Measurements from ENCODE around the gene RND2. TPM values are rescaled to one million over a fixed set of nuclear protein-coding genes. Genes with fewer than 3 reads are reported as not detected.

The RND2 gene
- total and polyA plus RNA-seq, 2 experiments from 2014 or later = 18.5 to 22.9 TPM

DNA sequence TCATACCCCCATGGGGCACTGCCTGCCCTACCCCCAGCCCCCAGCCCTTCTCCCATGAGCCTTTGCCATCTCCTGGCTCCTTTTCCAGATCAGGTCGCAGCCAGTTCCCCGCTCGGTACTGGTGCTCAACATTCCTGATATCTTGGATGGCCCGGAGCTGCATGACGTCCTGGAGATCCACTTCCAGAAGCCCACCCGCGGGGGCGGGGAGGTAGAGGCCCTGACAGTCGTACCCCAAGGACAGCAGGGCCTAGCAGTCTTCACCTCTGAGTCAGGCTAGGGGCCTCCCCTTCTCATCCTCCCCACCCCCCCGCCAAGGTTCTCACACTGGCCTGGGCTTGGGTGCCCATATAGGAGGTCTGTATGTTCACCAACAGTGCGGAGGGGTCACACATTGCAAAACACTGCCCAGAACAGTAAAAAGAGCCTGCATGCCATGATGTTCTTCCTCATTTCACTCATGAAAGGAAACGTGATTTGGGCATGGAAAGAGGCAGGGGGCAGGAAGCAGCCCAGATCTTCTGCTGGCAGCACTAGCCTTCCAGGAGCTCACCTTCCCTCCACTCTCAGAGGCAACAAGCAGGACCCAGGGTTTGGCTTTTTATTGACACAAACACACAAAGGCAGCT lies 10.9 kb upstream of the RND2 start:
- no peaks in the 10 kb centered on the region for H3K27me3 ChIP-seq (ENCODE audit: insufficient read depth)
- H4K20me1 ChIP-seq (replicated peaks; ENCODE audit: insufficient read depth) = peaks cover 4% of the 10 kb centered on the region; the same call in 1 of the 2 replicates
- no peak overlapping the region for H3K4me2 ChIP-seq
- ATAC-seq = peak; percentile 23; the same call in 2 of the 3 replicates
- Mint-ChIP-seq H3K4me1 (peaks cover 42% of the 10 kb centered on the region), H3K9me3 (no peaks in the 10 kb centered on the region), H3K36me3 (ENCODE audit: low read depth) (peaks cover 45% of the 10 kb centered on the region), H3K27me3 (ENCODE audit: insufficient read depth, low read depth, poor library complexity) (peaks cover 5% of the 10 kb centered on the region), H3K4me3 (no peak overlapping the region; the same call in 2 of the 3 replicates), H3K27ac (no peak overlapping the region; the same call in 1 of the 2 replicates)
- H3K4me1 ChIP-seq (ENCODE audit: insufficient read depth) = peaks cover 10% of the 10 kb centered on the region
- H3K27ac ChIP-seq (ENCODE audit: low read depth) = peak overlapping the region; percentile 69; the same call in 1 of the 2 replicates
- H2AFZ ChIP-seq = no peak overlapping the region
- peaks cover 12% of the 10 kb centered on the region for H3K79me2 ChIP-seq (replicated peaks; ENCODE audit: insufficient read depth)
- TF ChIP-seq EZH2phosphoT487 (IDR thresholded peaks at IDR 0.05; ENCODE audit: unreplicated experiment) (no peak), POLR2AphosphoS5 (IDR thresholded peaks at IDR 0.05; ENCODE audit: low read depth) (peak; percentile 29; the same call in 1 of the 2 replicates), JUNB (IDR thresholded peaks at IDR 0.05; ENCODE audit: unreplicated experiment) (no peak)
- H3K9me2 ChIP-seq (ENCODE audit: insufficient read depth) = no peaks in the 10 kb centered on the region
- H3K36me3 ChIP-seq (ENCODE audit: insufficient read depth) = peaks cover 9% of the 10 kb centered on the region; the same call in 1 of the 2 replicates
- H3F3A ChIP-seq (replicated peaks; ENCODE audit: low read depth) = no peaks in the 10 kb centered on the region
- no peak overlapping the region for H3K4me3 ChIP-seq
- DNase-seq (ENCODE audit: low spot score) = no peak

DNA sequence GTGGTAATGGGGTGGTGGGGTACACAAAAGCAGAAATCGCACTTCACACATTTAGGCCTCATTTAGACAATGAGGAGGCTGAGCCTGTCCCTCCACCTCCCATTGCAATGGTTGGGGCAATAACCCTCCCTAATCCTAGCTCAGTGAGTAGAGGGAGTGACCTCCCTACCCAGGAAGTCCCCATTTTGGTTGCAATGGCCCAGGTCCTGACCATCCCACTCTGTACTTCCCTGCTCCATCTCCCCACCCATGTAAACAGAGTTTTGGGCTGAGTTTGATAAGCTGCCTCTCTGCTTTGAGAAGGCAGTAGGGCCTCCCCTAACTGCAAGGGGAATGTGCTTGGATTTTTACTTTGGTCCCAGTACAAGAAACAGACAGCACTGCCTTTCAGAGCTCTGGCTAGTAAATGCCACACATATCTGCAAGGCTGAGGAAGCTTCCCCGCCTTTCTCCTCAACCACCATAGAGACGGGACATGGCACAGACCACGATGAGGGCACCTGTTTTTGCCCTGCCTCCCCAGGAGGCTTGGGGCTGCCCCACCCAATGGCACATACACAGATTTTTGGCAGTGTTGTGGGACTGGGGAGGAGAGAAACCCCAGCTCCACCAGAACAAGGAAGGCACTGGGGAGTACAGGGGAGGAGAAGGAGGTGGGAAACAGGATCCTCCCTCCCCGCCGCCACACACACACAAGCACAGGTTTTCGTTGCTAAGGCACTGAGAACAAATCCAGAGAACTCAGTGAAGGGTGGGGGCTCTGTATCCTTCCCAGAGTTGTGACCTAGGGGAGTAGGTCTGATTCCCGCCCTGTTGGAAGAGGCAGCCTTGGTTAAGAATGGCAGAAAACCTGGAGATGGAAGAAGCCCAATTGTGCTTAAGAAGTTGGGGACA lies 10.1 kb upstream of the RND2 start:
- H3K27me3 ChIP-seq (ENCODE audit: insufficient read depth) = no peaks in the 10 kb centered on the region
- H3K79me2 ChIP-seq (replicated peaks; ENCODE audit: insufficient read depth) = peaks cover 19% of the 10 kb centered on the region
- TF ChIP-seq ZNF114 (CRISPR knock-in tag; IDR thresholded peaks at IDR 0.05) (no peak), CREB1 (CRISPR knock-in tag; IDR thresholded peaks at IDR 0.05; ENCODE audit: low read depth) (no peak), STAT1 (IDR thresholded peaks at IDR 0.05; ENCODE audit: unreplicated experiment) (no peak), NANOG (IDR thresholded peaks at IDR 0.05; ENCODE audit: borderline replicate concordance) (no peak), POLR2AphosphoS5 (IDR thresholded peaks at IDR 0.05; ENCODE audit: low read depth) (no peak), ZNF331 (CRISPR knock-in tag; IDR thresholded peaks at IDR 0.05; ENCODE audit: low read depth) (no peak), EZH2 (IDR thresholded peaks at IDR 0.05; ENCODE audit: low read depth, unreplicated experiment) (no peak)
- TF ChIP-seq, protein P1, sequence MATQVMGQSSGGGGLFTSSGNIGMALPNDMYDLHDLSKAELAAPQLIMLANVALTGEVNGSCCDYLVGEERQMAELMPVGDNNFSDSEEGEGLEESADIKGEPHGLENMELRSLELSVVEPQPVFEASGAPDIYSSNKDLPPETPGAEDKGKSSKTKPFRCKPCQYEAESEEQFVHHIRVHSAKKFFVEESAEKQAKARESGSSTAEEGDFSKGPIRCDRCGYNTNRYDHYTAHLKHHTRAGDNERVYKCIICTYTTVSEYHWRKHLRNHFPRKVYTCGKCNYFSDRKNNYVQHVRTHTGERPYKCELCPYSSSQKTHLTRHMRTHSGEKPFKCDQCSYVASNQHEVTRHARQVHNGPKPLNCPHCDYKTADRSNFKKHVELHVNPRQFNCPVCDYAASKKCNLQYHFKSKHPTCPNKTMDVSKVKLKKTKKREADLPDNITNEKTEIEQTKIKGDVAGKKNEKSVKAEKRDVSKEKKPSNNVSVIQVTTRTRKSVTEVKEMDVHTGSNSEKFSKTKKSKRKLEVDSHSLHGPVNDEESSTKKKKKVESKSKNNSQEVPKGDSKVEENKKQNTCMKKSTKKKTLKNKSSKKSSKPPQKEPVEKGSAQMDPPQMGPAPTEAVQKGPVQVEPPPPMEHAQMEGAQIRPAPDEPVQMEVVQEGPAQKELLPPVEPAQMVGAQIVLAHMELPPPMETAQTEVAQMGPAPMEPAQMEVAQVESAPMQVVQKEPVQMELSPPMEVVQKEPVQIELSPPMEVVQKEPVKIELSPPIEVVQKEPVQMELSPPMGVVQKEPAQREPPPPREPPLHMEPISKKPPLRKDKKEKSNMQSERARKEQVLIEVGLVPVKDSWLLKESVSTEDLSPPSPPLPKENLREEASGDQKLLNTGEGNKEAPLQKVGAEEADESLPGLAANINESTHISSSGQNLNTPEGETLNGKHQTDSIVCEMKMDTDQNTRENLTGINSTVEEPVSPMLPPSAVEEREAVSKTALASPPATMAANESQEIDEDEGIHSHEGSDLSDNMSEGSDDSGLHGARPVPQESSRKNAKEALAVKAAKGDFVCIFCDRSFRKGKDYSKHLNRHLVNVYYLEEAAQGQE (IDR thresholded peaks at IDR 0.05; ENCODE audit: unreplicated experiment) = no peak
- no peaks in the 10 kb centered on the region for H3K9me2 ChIP-seq (ENCODE audit: insufficient read depth)
- H3K4me2 ChIP-seq = no peak overlapping the region
- ATAC-seq (no peak), DNase-seq (ENCODE audit: low spot score) (no peak)
- H3K27ac ChIP-seq (ENCODE audit: low read depth) = peak overlapping the region; percentile 84; the same call in 1 of the 2 replicates
- Mint-ChIP-seq H3K4me3 (no peak overlapping the region; the same call in 2 of the 3 replicates), H3K27ac (peak overlapping the region; percentile 39), H3K36me3 (ENCODE audit: low read depth) (peaks cover 52% of the 10 kb centered on the region), H3K4me1 (peaks cover 49% of the 10 kb centered on the region), H3K27me3 (ENCODE audit: insufficient read depth, low read depth, poor library complexity) (peaks cover 4% of the 10 kb centered on the region), H3K9me3 (no peaks in the 10 kb centered on the region)
- peaks cover 9% of the 10 kb centered on the region for H4K20me1 ChIP-seq (replicated peaks; ENCODE audit: insufficient read depth)
- H3K4me1 ChIP-seq (ENCODE audit: insufficient read depth) = peaks cover 16% of the 10 kb centered on the region
- peaks cover 9% of the 10 kb centered on the region; the same call in 1 of the 2 replicates for H3K36me3 ChIP-seq (ENCODE audit: insufficient read depth)
- H3F3A ChIP-seq (replicated peaks; ENCODE audit: low read depth) = no peaks in the 10 kb centered on the region
- H3K4me3 ChIP-seq = no peak overlapping the region
- H2AFZ ChIP-seq = no peak overlapping the region

Data from GM23338 (cell line).